GM19099 (cell line): ENCODE data around the gene SUMO4.

ENCODE experiments used
- POLR2A ChIP-seq: IDR thresholded peaks from 3 replicates; pipeline ENCODE4 v1.6.1; 2011; ENCODE audit warnings: low read depth; ENCODE audit not compliant: insufficient read length; ENCODE audit errors: extremely low read depth

SUMO4 gene

GRCh38 chr6:149380523-149380922 lies 19.5 kb upstream of the SUMO4 start:
- TF ChIP-seq POLR2A, result no peak

DNA sequence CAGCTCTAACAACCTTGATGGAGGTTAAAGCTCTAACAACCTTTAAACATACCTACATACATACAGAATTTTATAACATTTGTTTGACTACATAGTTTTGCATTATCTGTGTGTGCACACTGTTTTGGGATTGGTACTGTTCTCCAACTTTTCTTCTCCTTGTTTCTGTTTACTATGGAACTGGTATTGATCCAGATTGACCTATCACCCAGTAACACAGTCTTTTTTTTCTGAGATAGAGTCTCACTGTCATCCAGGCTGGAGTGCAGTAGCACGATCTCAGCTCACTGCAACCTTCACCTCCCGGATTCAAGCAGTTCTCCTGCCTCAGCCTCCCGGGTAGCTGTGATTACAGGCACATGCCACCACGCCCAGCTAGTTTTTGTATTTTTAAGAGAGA lies 16.7 kb upstream of the SUMO4 start:
- no peak for TF ChIP-seq POLR2A

DNA sequence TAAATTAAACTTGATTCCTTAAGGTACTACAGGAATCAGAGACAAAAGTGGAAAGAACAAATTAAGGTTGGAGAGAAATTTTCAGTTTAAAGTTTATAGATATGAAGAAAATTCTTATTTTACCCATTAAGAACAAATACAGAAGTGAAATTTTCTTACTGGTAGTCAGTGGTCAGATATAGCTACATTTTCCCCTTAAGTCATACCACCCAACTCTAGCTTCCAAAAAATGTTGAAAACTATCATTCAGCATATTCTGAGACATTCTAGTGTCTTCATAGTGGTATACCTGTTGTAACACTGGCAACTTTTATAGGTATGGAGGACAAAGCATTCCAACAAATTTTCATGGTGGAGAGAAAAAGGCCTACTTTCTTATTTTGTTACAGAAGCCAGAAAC lies 15.6 kb upstream of the SUMO4 start:
- TF ChIP-seq POLR2A, result no peak

- TF ChIP-seq POLR2A, result no peak
These were observed 13.9 kb upstream of the SUMO4 start for GRCh38 chr6:149385998-149386646.

- no peak for TF ChIP-seq POLR2A
These were observed 12.1 kb upstream of the SUMO4 start for GRCh38 chr6:149387779-149388512.

DNA sequence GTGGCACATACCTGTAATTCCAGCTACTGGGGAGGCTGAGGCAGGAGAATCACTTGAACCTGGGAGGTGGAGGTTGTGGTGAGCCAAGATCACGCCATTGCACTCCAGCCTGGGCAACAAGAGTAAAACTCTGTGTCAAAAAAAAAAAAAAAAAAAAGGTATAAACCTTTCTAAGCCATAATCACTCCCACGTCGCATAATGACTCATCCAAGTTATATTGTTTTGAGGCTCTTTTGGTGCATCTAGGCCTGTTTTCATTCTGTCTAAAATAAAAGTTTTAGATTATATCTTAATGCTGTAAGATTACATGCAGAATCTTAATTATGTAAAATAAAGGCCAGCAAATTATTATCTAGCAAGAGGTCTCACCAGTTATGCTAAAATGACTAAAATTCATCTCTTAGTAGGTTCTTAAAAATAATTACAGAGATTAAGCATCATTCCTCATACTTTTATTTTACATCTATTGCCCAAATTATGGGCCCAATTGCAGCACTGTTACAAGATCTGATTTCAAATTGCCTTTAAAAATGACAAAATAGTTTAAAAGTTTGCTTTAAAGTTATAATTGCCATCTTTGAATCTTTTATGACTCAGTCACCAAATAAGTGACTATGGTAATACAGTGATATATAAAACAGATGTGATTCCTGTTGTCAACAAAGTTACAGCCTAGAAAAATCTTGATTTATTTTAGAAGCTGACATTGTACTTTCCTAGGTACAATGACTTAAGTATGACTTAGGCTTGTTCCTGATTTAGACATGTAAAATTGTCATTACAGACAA lies 10.4 kb upstream of the SUMO4 start:
- TF ChIP-seq POLR2A, result no peak

- TF ChIP-seq POLR2A, result no peak
These were observed 8.0 kb upstream of the SUMO4 start for GRCh38 chr6:149392093-149392492.

GRCh38 chr6:149392535-149392934 lies 7.5 kb upstream of the SUMO4 start:
- no peak for TF ChIP-seq POLR2A

DNA sequence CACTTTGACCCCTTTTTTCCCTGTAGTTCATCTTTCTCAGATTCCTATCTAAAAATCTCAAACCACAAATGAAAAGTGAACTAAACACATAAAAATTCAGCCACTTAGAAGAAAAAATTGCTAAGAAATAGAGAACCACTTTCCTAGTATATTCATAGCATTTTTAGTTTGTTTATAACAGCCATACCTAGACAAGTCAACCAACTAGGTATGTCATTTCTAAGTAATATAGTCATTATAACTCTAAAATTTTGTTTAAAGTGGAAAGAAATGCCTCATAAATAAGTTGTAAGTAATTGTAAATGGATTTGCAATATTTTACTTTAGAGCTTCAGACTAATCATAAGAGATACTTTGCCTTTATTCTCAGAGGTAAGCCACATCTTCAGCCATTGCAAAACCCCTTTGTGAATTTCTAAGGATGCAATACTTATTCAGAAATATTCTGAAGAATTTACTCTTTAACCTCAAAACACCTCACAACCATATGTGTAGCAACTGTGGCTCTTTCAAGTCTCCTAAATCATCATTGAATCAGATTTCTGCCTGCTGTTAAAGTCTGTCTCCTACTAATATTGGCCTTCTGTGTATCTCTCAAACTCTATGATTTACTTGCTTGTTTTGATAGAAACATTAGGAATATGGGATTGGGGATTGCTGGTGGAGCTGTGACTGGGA lies 6.9 kb upstream of the SUMO4 start:
- no peak for TF ChIP-seq POLR2A

DNA sequence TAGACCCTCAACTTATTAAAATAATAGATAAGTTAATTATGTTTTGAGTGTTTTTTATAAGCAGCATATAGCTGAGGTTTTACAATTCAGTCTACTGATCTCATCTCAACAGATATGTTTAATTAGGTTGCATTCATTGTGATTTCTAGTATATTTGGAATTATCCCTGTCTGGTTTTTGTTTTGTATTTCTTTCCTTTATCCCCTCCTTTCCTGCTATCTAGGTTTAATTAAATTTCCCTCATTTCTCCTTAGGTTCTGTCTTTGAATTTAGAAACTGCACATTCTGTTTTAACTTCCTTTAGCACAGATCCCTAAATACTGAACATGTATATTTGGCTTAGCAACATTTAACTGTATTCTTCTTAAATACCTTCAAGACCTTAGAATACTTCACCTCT lies 4.9 kb upstream of the SUMO4 start:
- TF ChIP-seq POLR2A, result no peak

DNA sequence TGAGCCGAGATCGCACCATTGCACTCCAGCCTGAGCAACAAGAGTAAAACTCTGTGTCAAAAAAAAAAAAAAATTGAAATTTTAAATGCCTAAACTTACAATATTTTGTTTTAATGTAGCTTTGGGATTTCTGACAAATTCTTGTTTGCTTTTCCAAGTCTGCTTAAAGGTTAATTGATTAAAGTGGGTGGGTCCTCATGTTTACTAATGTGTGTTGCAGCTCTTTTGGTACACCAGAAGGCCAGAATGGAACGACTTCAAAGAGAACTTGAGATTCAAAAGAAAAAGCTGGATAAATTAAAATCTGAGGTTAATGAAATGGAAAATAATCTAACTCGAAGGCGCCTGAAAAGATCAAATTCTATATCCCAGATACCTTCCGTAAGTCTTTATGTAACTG lies 2.7 kb upstream of the SUMO4 start:
- TF ChIP-seq POLR2A, result no peak

DNA sequence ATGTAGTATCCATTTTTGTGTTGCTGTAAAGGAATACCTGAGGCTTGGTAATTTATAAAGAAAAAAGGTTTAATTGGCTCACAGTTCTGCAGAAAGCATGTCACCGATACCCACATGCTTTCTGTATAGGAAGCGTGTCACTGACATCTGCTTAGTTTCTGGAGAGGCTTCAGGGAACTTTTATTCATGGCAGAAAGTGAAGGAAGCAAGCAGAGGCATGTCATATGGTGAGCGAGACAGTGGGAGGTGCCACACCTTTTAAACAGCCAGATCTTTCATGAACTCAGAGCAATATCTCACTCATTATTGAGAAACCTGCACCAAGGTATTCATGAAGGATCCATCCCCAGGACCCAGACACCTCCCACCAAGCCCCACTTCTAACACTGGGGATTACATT lies 3.5 kb downstream of the SUMO4 start:
- TF ChIP-seq POLR2A, result no peak

DNA sequence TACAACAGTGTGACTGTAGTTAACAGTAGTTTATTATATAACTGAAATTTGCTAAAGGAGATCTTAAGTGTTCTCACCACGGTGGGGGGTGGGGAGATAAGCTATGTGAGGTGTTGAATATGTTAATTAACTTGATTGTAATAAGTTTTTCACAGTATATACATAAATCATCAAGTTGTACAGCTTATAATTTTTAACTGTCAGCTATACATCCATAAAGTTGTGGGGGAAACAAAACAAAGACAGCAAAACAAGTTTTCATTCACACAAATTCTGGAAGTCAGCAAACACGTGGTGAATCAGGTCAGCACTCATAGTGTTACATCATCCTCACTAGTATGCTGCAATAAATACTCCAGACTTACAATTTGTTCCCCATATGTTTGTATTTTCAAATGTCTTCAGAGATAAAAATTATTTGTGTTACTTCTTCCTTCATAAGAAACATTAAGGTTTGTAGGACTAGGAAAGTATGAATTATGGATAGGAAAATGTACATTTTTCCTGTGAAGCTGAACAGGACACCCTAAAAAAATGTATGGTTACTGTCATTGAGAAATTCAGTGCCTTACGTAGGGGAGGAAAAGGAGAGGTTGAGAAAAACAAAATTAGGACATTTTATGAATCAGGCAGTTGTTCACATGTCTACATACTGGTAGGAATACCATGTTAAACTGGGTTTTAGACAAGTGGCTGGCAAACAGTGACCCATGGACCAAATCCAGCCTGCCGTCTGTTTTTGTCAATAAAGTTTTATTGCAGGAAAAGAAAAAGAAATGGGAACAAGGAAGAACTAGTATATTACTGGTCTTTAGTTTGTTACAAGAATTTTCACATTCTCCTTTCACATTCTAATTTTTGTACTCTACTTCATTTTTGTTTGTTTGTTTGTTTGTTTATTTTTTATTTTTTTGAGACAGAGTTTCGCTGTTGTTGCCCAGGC lies 6.0 kb downstream of the SUMO4 start:
- TF ChIP-seq POLR2A, result no peak

DNA sequence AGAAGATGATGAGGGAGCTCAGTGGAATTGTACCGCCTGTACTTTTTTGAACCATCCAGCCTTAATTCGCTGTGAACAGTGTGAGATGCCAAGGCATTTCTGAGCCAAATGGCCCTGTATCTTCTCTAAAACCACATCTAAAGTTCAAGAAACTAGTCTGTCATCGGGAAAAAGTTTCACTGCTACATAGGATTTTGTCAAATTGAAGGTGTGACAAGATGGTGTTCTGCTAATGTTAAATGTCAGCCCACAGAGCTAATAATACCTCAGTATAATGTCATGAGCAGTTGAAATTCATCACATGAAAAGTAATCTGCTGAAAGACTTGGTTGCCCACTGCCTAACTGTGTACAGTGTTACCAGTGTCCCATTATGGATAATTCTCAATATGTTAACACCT lies 9.6 kb downstream of the SUMO4 start:
- no peak for TF ChIP-seq POLR2A
